Superior temporal gyrus (tissue), 1 donor: ENCODE results near the gene DCT.
"Not testable (repeated sequence)": the region's sequence is repeated elsewhere in the genome, so short reads cannot be mapped to it uniquely, and the experiment has no call there.

Experiments
- DNase-seq: peaks from one replicate; pipeline ENCODE4 v3.0.0-alpha.2; 2016; ENCODE audit errors: extremely low spot score

The DCT gene

GRCh38 chr13:94479616-94480015, at the start of gene DCT:
TSS of gene DCT (minus strand) at chr13:94479682. CDS start at chr13:94479255, 427 bp downstream.
- DNase-seq = no peak

GRCh38 chr13:94526956-94527355, 47.5 kb upstream of the DCT start:
- DNase-seq = not testable (repeated sequence)

GRCh38 chr13:94525781-94526180, 46.3 kb upstream of the DCT start:
- no peak for DNase-seq

GRCh38 chr13:94524407-94524806, 44.9 kb upstream of the DCT start:
- DNase-seq = no peak

GRCh38 chr13:94520001-94520400, 40.5 kb upstream of the DCT start:
- DNase-seq = peak; percentile 20

- DNase-seq = no peak
Observed at GRCh38 chr13:94516456-94516855, 37.0 kb upstream of the DCT start.

GRCh38 chr13:94515911-94516310, 36.4 kb upstream of the DCT start:
- DNase-seq = no peak

- DNase-seq = no peak
Observed at GRCh38 chr13:94515374-94515773, 35.9 kb upstream of the DCT start.

GRCh38 chr13:94513026-94513425, 33.5 kb upstream of the DCT start:
- no peak for DNase-seq

GRCh38 chr13:94505730-94506129, 26.2 kb upstream of the DCT start:
- no peak for DNase-seq

GRCh38 chr13:94503851-94504250, 24.4 kb upstream of the DCT start:
- no peak for DNase-seq

GRCh38 chr13:94498831-94499230, 19.3 kb upstream of the DCT start:
- not testable (repeated sequence) for DNase-seq

GRCh38 chr13:94495806-94496205, 16.3 kb upstream of the DCT start:
- DNase-seq = peak; percentile 24

- no peak for DNase-seq
Observed at GRCh38 chr13:94494026-94494425, 14.5 kb upstream of the DCT start.

- DNase-seq = no peak
Observed at GRCh38 chr13:94487043-94487442, 7.6 kb upstream of the DCT start.

- DNase-seq = no peak
Observed at GRCh38 chr13:94483970-94484369, 4.5 kb upstream of the DCT start.

- DNase-seq = no peak
Observed at GRCh38 chr13:94481941-94482340, 2.5 kb upstream of the DCT start.

GRCh38 chr13:94480672-94481145, 1.2 kb upstream of the DCT start:
- no peak for DNase-seq

- no peak for DNase-seq
Observed at GRCh38 chr13:94478913-94479312, 569 bp downstream of the DCT start.

- DNase-seq = no peak
Observed at GRCh38 chr13:94470126-94470525, 9.4 kb downstream of the DCT start.

GRCh38 chr13:94464771-94465170, 14.7 kb downstream of the DCT start:
- DNase-seq = no peak

- DNase-seq = no peak
Observed at GRCh38 chr13:94462670-94463069, 16.8 kb downstream of the DCT start.

GRCh38 chr13:94459116-94459515, 20.4 kb downstream of the DCT start:
- no peak for DNase-seq

GRCh38 chr13:94455414-94455813, 24.1 kb downstream of the DCT start:
- no peak for DNase-seq

GRCh38 chr13:94454906-94455305, 24.6 kb downstream of the DCT start:
- no peak for DNase-seq
